ENCODE measurements around the gene RUBCN.
A peak's percentile ranks its signal among the peaks of the same experiment; 100 is the strongest.

The RUBCN gene

DNA sequence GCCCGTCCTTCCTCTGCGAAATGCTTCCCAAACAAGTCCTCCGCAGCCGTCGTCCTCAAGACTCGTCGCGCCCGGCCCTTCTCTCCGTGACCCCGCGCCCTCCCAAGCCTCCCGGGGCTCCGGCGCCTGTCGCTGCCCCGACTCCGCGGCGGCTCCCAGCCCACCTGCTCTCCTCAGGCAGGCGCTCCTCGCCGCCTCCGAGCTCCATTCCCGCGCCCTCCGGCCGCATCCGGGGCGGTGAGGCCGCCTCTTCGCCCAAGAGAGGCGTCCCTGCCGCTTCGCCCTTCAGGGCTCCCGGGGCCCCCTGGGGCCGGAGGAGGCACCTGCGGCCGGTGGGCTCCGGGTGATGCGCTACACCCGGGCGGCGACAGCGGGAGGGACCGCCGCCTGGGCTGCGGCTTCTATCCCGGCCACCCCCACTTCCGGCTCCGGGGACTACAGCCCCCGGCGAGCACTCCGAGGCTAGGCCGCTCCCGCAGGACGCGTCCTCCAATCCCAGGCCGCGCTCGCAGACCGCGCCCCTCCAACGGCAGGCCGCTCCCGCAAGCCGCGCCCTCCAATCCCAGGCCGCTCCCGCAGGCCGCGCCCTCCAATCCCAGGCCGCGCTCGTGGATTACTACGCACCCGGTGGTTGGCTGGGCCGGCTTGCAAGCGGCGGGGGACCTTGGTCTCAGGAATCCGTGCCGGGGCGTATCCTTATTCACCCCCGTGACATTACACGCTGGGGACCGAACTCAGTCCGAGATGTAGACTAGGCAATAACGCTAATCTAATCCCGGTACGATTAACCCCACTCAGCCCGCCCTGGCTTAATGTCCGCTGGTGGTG, at the start of gene RUBCN:
TSS of gene RUBCN (minus strand) at position 414 of the 828 bp plus-strand sequence. CDS start at position 229, 185 bp downstream.
- Mint-ChIP-seq H3K27me3 (no peaks in the 10 kb centered on the region), H3K4me1 (peaks cover 35% of the 10 kb centered on the region), H3K4me3 (peak within 1 kb of the TSS; percentile 97), H3K27ac (peak within 1 kb of the TSS; percentile 93), H3K36me3 (no peaks in the 10 kb centered on the region), H3K9me3 (no peaks in the 10 kb centered on the region)

- Mint-ChIP-seq H3K27me3 (no peaks in the 10 kb centered on the region), H3K36me3 (peaks cover 8% of the 10 kb centered on the region), H3K9me3 (no peaks in the 10 kb centered on the region), H3K4me1 (peaks cover 6% of the 10 kb centered on the region), H3K4me3 (peak overlapping the region; percentile 16), H3K27ac (peak overlapping the region; percentile 89)
These were observed 47.4 kb upstream of the RUBCN start for GRCh38 chr3:197784019-197784585.

GRCh38 chr3:197782230-197782629, 45.5 kb upstream of the RUBCN start:
- Mint-ChIP-seq H3K27me3 (no peaks in the 10 kb centered on the region), H3K27ac (peak overlapping the region; percentile 71), H3K4me1 (peaks cover 6% of the 10 kb centered on the region), H3K9me3 (no peaks in the 10 kb centered on the region), H3K4me3 (no peak overlapping the region), H3K36me3 (peaks cover 8% of the 10 kb centered on the region)

- Mint-ChIP-seq H3K27ac (peak overlapping the region; percentile 41), H3K27me3 (no peaks in the 10 kb centered on the region), H3K36me3 (peaks cover 13% of the 10 kb centered on the region), H3K9me3 (no peaks in the 10 kb centered on the region), H3K4me1 (no peaks in the 10 kb centered on the region), H3K4me3 (no peak overlapping the region)
These were observed 38.6 kb upstream of the RUBCN start for GRCh38 chr3:197775317-197775716.

DNA sequence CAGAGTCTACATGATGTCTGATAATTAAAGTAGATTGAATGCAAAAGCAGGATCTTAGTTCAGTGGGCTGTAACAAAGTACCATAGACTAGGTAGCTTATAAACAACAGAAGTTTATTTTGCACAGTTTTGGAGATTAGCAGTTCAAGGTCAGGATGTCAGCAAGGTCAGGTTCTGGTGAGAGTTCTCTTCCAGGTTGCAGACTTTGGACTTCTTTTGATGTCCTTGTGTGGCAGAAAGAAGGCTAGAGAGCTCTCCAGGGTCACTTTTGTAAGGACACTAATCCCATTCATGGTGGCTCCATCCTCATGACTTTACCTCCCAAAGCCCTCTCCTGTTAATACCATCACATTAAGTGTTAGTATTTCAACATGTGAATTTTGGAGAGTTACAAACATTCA, 25.1 kb upstream of the RUBCN start:
- peaks cover 6% of the 10 kb centered on the region for H3K36me3 Mint-ChIP-seq
- H3K27ac Mint-ChIP-seq, result no peak overlapping the region
- H3K4me3 Mint-ChIP-seq, result no peak overlapping the region
- H3K9me3 Mint-ChIP-seq, result no peaks in the 10 kb centered on the region
- H3K27me3 Mint-ChIP-seq, result no peaks in the 10 kb centered on the region
- H3K4me1 Mint-ChIP-seq, result peaks cover 2% of the 10 kb centered on the region

- H3K36me3 Mint-ChIP-seq, result peaks cover 1% of the 10 kb centered on the region
- no peak overlapping the region for H3K27ac Mint-ChIP-seq
- peaks cover 29% of the 10 kb centered on the region for H3K4me1 Mint-ChIP-seq
- no peak overlapping the region for H3K4me3 Mint-ChIP-seq
- no peaks in the 10 kb centered on the region for H3K27me3 Mint-ChIP-seq
- H3K9me3 Mint-ChIP-seq, result no peaks in the 10 kb centered on the region
These were observed 21.8 kb upstream of the RUBCN start for GRCh38 chr3:197758512-197758911.

DNA sequence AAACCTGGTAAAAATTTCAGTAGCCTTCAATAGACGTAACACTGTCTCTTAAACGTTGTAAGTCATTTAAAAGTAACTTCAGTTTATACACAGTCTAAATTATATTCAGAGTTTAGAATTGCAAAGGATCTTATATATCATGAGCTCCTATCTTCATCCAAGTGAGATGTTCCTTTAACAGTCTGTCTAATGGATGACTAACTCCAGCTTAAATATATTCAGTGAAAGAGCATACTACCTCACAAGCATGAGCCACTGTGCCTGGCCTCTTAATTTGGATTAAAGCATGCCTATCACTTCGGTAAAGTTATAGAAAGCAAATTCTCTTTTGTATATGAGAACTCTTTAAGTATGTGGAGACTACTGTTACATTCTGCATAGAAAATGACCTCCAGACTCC, 20.0 kb upstream of the RUBCN start:
- no peak overlapping the region for H3K4me3 Mint-ChIP-seq
- H3K27me3 Mint-ChIP-seq, result no peaks in the 10 kb centered on the region
- peaks cover 1% of the 10 kb centered on the region for H3K36me3 Mint-ChIP-seq
- H3K9me3 Mint-ChIP-seq, result no peaks in the 10 kb centered on the region
- H3K4me1 Mint-ChIP-seq, result peaks cover 44% of the 10 kb centered on the region
- no peak overlapping the region for H3K27ac Mint-ChIP-seq

DNA sequence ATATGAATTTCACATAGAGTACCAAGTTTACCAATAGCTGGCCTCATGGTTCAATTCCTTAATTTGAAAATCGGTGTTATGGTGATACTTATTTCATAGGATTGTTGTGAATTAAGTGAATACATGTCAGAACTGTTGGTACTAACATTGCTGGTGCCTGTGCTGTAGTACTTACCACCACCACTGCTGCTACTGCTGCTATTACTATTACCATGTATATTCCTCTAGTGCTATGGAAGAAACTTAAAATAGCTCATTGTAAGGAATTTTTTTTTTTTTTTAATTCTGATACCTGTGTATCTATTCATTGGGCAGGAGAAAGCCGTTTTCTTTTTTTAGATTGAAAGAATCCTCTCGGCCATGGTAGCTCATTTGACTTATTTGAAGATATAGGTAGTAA, 16.6 kb upstream of the RUBCN start:
- Mint-ChIP-seq H3K27me3 (no peaks in the 10 kb centered on the region), H3K36me3 (peaks cover 1% of the 10 kb centered on the region), H3K27ac (peak overlapping the region; percentile 23), H3K9me3 (no peaks in the 10 kb centered on the region), H3K4me1 (peaks cover 67% of the 10 kb centered on the region), H3K4me3 (peak overlapping the region; percentile 52)

GRCh38 chr3:197752107-197752506, 15.4 kb upstream of the RUBCN start:
- Mint-ChIP-seq H3K27me3 (no peaks in the 10 kb centered on the region), H3K36me3 (peaks cover 1% of the 10 kb centered on the region), H3K27ac (peak overlapping the region; percentile 79), H3K9me3 (no peaks in the 10 kb centered on the region), H3K4me1 (peaks cover 69% of the 10 kb centered on the region), H3K4me3 (peak overlapping the region; percentile 82)

- no peaks in the 10 kb centered on the region for H3K27me3 Mint-ChIP-seq
- peaks cover 62% of the 10 kb centered on the region for H3K4me1 Mint-ChIP-seq
- H3K9me3 Mint-ChIP-seq, result no peaks in the 10 kb centered on the region
- H3K27ac Mint-ChIP-seq, result peak overlapping the region; percentile 94
- H3K36me3 Mint-ChIP-seq, result no peaks in the 10 kb centered on the region
- H3K4me3 Mint-ChIP-seq, result peak overlapping the region; percentile 97
These were observed 14.4 kb upstream of the RUBCN start for GRCh38 chr3:197750858-197751737.

DNA sequence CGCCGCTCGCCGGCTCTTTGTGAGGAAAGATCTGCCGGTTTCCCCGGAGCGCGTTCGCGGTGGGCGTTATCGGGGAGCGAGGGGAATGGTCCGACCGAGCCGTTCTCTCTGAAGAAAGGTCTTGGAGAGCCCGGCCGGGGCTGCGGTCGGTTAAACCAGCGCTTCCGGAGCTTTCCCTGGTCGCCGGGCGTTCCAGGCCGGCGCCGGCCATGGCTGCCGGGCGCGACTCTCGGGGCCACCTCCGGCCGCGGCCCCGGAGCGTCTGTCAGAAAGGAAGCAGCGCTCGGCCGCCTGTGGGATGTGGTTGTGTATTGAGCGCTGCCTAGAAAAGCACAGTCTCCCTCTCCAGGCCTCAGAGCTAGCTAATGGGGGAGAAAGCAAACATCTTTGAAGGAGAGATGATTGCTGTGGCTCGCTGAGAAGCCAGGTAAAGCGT, 13.7 kb upstream of the RUBCN start:
- H3K4me1 Mint-ChIP-seq, result peaks cover 55% of the 10 kb centered on the region
- no peaks in the 10 kb centered on the region for H3K27me3 Mint-ChIP-seq
- peak overlapping the region; percentile 97 for H3K4me3 Mint-ChIP-seq
- H3K9me3 Mint-ChIP-seq, result no peaks in the 10 kb centered on the region
- peak overlapping the region; percentile 94 for H3K27ac Mint-ChIP-seq
- no peaks in the 10 kb centered on the region for H3K36me3 Mint-ChIP-seq

GRCh38 chr3:197749601-197750395, 13.1 kb upstream of the RUBCN start, which contains the start of gene FYTTD1:
TSS of gene FYTTD1 (plus strand) at chr3:197749883. CDS start at chr3:197749972, 89 bp downstream.
- H3K36me3 Mint-ChIP-seq, result no peaks in the 10 kb centered on the region
- no peaks in the 10 kb centered on the region for H3K27me3 Mint-ChIP-seq
- peaks cover 51% of the 10 kb centered on the region for H3K4me1 Mint-ChIP-seq
- peak within 1 kb of the TSS; percentile 98 for H3K27ac Mint-ChIP-seq
- peak within 1 kb of the TSS; percentile 99 for H3K4me3 Mint-ChIP-seq
- no peaks in the 10 kb centered on the region for H3K9me3 Mint-ChIP-seq

DNA sequence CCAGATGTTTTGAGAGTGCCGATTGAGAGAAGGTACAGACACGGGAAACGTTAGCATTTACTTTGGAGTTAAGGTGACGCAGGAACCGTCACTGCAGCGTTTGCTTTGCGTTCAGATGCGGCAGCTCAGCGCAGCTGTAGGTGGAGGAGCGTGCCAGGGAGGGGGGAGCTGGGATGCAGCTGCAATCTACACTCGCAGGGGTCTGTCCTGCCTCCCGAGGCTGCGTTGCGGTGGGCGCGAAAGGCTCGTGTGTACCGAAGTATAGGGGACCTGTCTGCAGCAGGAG, 12.6 kb upstream of the RUBCN start:
- Mint-ChIP-seq H3K36me3 (peaks cover 3% of the 10 kb centered on the region), H3K27me3 (no peaks in the 10 kb centered on the region), H3K9me3 (no peaks in the 10 kb centered on the region), H3K4me1 (peaks cover 47% of the 10 kb centered on the region), H3K27ac (peak overlapping the region; percentile 98), H3K4me3 (peak overlapping the region; percentile 99)

- no peaks in the 10 kb centered on the region for H3K27me3 Mint-ChIP-seq
- peaks cover 3% of the 10 kb centered on the region for H3K36me3 Mint-ChIP-seq
- no peaks in the 10 kb centered on the region for H3K9me3 Mint-ChIP-seq
- H3K27ac Mint-ChIP-seq, result peak overlapping the region; percentile 98
- H3K4me1 Mint-ChIP-seq, result peaks cover 42% of the 10 kb centered on the region
- H3K4me3 Mint-ChIP-seq, result peak overlapping the region; percentile 99
These were observed 12.1 kb upstream of the RUBCN start for GRCh38 chr3:197748597-197749314.

Measured in activated naive CD4-positive, alpha-beta T cell treated with anti-CD3 and anti-CD28 coated beads, Interleukin-2, amount 50 U/mL, for 24 hours (primary cell).